Heart left ventricle (tissue), 16 donors: ENCODE results near the gene CBX8. TPM values are rescaled to one million over a fixed set of nuclear protein-coding genes. Genes with fewer than 3 reads are reported as not detected.
A peak's percentile ranks its signal among the peaks of the same experiment; 100 is the strongest.

Experiments
- ATAC-seq, 4 donors: fragments of 200-7000 bp; cut with Tn5 transposase; one replicate each; pipeline ENCODE4 v1.9.1; 2020 to 2022; ENCODE audit warnings: moderate library complexity in 4 of 4, mild to moderate bottlenecking in 3 of 4, moderate number of reproducible peaks in 1 of 4
- DNase-seq, 5 donors: peaks; one replicate each; pipeline ENCODE4 v3.0.0-alpha.2; 2020
- H3K27ac ChIP-seq, 12 donors: fragments of 200-600 bp; sonication (generic) in 4 of 12; one replicate each; pipeline versions ENCODE4 v1.5.0 to v1.8.0; 2016 to 2022; ENCODE audit warnings: mild to moderate bottlenecking in 2 of 12
- H3K27me3 ChIP-seq, 9 donors: fragments of 200-600 bp; sonication (generic) in 2 of 9; one replicate each; pipeline versions ENCODE4 v1.5.1 to v1.8.0; 2016 to 2022; ENCODE audit warnings: mild to moderate bottlenecking in 3 of 9
- H3K36me3 ChIP-seq, 9 donors: fragments of 200-600 bp; sonication (generic) in 2 of 9; one replicate each; pipeline versions ENCODE4 v1.5.0 to v1.8.0; 2018 to 2022; ENCODE audit warnings: mild to moderate bottlenecking in 2 of 9
- H3K4me1 ChIP-seq, 12 donors: fragments of 200-600 bp; sonication (generic) in 4 of 12; one replicate each; pipeline versions ENCODE4 v1.5.0 to v1.8.0; 2016 to 2022; ENCODE audit warnings: mild to moderate bottlenecking in 3 of 12
- H3K4me3 ChIP-seq, 12 donors: fragments of 200-600 bp; sonication (generic) in 4 of 12; one replicate each; pipeline versions ENCODE4 v1.5.0 to v1.8.0; 2017 to 2022; ENCODE audit warnings: mild to moderate bottlenecking in 9 of 12, moderate library complexity in 4 of 12
- H3K9me3 ChIP-seq, 12 donors: fragments of 200-600 bp; sonication (generic) in 4 of 12; one replicate each; pipeline versions ENCODE4 v1.5.0 to v1.8.0; 2016 to 2022; ENCODE audit warnings: mild to moderate bottlenecking in 1 of 12
- CTCF ChIP-seq, 12 donors: fragments of 200-600 bp; sonication (generic) in 4 of 12; IDR thresholded peaks; one replicate each; pipeline versions ENCODE4 v1.5.0 to v1.8.0; 2018 to 2022; ENCODE audit warnings: antibody characterized with exemption in 12 of 12, mild to moderate bottlenecking in 5 of 12
- POLR2A ChIP-seq, 2 donors: fragments of 450-650 bp; IDR thresholded peaks; one replicate each; pipeline ENCODE4 v1.6.1; 2017; ENCODE audit warnings: antibody characterized with exemption in 2 of 2, mild to moderate bottlenecking in 2 of 2, moderate library complexity in 2 of 2
- WGBS, 4 donors: extraction: QIAGEN DNeasy Blood & Tissue Kit in 2 of 4; methylation state at CpG; one replicate each; pipeline versions ENCODE4 v1.1.5 to v1.1.7; 2013 to 2018; 5-methylcytosine and 5-hydroxymethylcytosine counted together
- intact Hi-C, 10 donors: fragments of 100-400 bp; cut with DNase I; formaldehyde crosslinking; loops; one replicate each; pipeline versions ENCODE4 v1.11.1 to v1.14.2; 2022
- polyA plus RNA-seq, 2 donors: library from polyadenylated mRNA; stranded (reverse); fragments of 200-250 nt; gene quantifications; one replicate each; pipeline ENCODE4 v1.2.3, GENCODE V29; 2013
- total RNA-seq, 9 donors: library from RNA; depleted of rRNA in 2 of 9; stranded (reverse); fragments of >200 nt in 2 of 9; fragmentation: NEBNext Ultra II Directional in 3 of 9; extraction: Animal tissue kit (Norgen Biotek cat#: 25700) in 3 of 9; gene quantifications; one replicate each; pipeline versions ENCODE4 v1.1.0 to v1.2.4, GENCODE V29; 2016 to 2023
- donor health status: ischemic (EF 13 %, LVEDD 7.1; RV severe dilation, severe dysfunction).
- donor health status: healthy with polysubstance abuse.
- donor health status: DM: no; HTN: yes; CAD: no.
- donor health status: DM: no; HTN: no; CAD: no.
- donor health status: ischemic (EF 25% LVEDD 6.9; RV normal size, moderate dysfunction).
- donor health status: ischemic (EF 25% LVEDD 5.7; RV mildly dilated, moderate dysfunction).
- donor health status: healthy.
- donor health status: DM: yes; HTN: yes; CAD: no.
- donor health status: ischemic (EF 35%, LVEDD 5.7; RV mildly dilated, moderate dysfunction).
- donor health status: nonischemic (EF 11% LVEDD 7.7; RV severe dilation, severe dysfunction).
- donor health status: DM: yes; HTN: yes; CAD: no.
- donor health status: PGD.
- donor health status: ischemic (EF 29% LVEDD 5.4; RV normal size, mild dysfunction).
- donor health status: nonischemic (EF 23%, LVEDD 6.1; RV moderate dilation, normal function).

Gene CBX8
- total and polyA plus RNA-seq, 11 donors = 1.5 to 9.2 (median 5.1) TPM

- Histone ChIP-seq H3K4me1 (peaks cover 3 to 68% (median 50%) of the 10 kb centered on the region in 12 donors), H3K36me3 (peaks cover 0 to 9% (median 0%) of the 10 kb centered on the region in 9 donors), H3K4me3 (peak overlapping the region in 10 of 12 donors; percentile 60 to 95 (median 78)), H3K27ac (peak overlapping the region in 1 of 12 donors; percentile 89), H3K27me3 (peaks cover 50 to 67% (median 61%) of the 10 kb centered on the region in 9 donors), H3K9me3 (no peaks in the 10 kb centered on the region)
- WGBS, 4 donors = 79 to 91% (median 84%) methylated on average over 7 to 8 of the region's 8 CpGs
- DNase-seq (peak in 1 of 5 donors; percentile 29), ATAC-seq (no peak)
- intact Hi-C loops = loop anchor here in 9 of 10 donors (2.0 to 10.0 kb wide), 6 partner anchors 41 to 196 kb away; partner anchors contain the start of gene CBX4 (in 5 of the 9)
- TF ChIP-seq CTCF (IDR thresholded peaks at IDR 0.05) = no peak
Observed at GRCh38 chr17:79795795-79796443, 958 bp downstream of the CBX8 start.

GRCh38 chr17:79794659-79795511, 2.0 kb downstream of the CBX8 start:
- ATAC-seq (no peak), DNase-seq (peak in 1 of 5 donors; percentile 65)
- Histone ChIP-seq H3K27ac (no peak overlapping the region), H3K4me3 (no peak overlapping the region), H3K4me1 (peaks cover 3 to 66% (median 47%) of the 10 kb centered on the region in 12 donors), H3K36me3 (peaks cover 0 to 9% (median 0%) of the 10 kb centered on the region in 9 donors), H3K27me3 (peaks cover 51 to 67% (median 61%) of the 10 kb centered on the region in 9 donors), H3K9me3 (no peaks in the 10 kb centered on the region)
- intact Hi-C loops = loop anchor here in 8 of 10 donors (5.0 to 10.0 kb wide), 6 partner anchors 42 to 197 kb away; partner anchors contain the start of gene CBX4 (in 2 of the 8)
- WGBS, 4 donors = 88 to 90% (median 89%) methylated on average over 45 to 47 of the region's 47 CpGs
- TF ChIP-seq POLR2A (IDR thresholded peaks at IDR 0.05) (no peak), CTCF (IDR thresholded peaks at IDR 0.05) (no peak)

GRCh38 chr17:79793924-79794304, 3.0 kb downstream of the CBX8 start:
- peak in 1 of 5 donors; percentile 28 for DNase-seq
- no peak for ATAC-seq
- H3K36me3 ChIP-seq = peaks cover 0 to 9% (median 0%) of the 10 kb centered on the region in 9 donors
- H3K4me3 ChIP-seq = no peak overlapping the region
- no peaks in the 10 kb centered on the region for H3K9me3 ChIP-seq
- intact Hi-C loops = loop anchor here in 5 of 10 donors (5.0 to 10.0 kb wide), 4 partner anchors 49 to 198 kb away; no protein-coding TSS in a partner anchor
- H3K27me3 ChIP-seq = peaks cover 51 to 67% (median 61%) of the 10 kb centered on the region in 9 donors
- WGBS, 4 donors = 85 to 94% (median 90%) methylated on average over 3 of the region's 3 CpGs
- TF ChIP-seq POLR2A (IDR thresholded peaks at IDR 0.05) = no peak
- TF ChIP-seq CTCF (IDR thresholded peaks at IDR 0.05) = no peak
- peaks cover 3 to 64% (median 47%) of the 10 kb centered on the region in 12 donors for H3K4me1 ChIP-seq
- no peak overlapping the region for H3K27ac ChIP-seq
